Endodermal cell (in vitro differentiated cells): ENCODE measurements around the gene ZNF831. TPM values are rescaled to one million over a fixed set of nuclear protein-coding genes. Genes with fewer than 3 reads are reported as not detected.

Source experiments
- DNase-seq: peaks from one replicate; pipeline ENCODE4 v3.0.0-alpha.2; 2017
- H3K27ac ChIP-seq: 2 replicates; pipeline ENCODE4 v1.5.1; 2013; ENCODE audit warnings: mild to moderate bottlenecking, low read depth, low read length, moderate library complexity
- H3K27me3 ChIP-seq: 2 replicates; pipeline ENCODE4 v1.6.1; 2013; ENCODE audit warnings: mild to moderate bottlenecking, low read length, moderate library complexity; ENCODE audit not compliant: insufficient read depth, control insufficient read depth, poor library complexity, severe bottlenecking
- H3K36me3 ChIP-seq: 2 replicates; pipeline ENCODE4 v1.7.0; 2013; ENCODE audit warnings: mild to moderate bottlenecking, low read length, moderate library complexity; ENCODE audit not compliant: control insufficient read depth, insufficient read depth
- H3K4me1 ChIP-seq: one replicate; pipeline ENCODE4 v1.7.0; 2013; ENCODE audit warnings: low read length; ENCODE audit not compliant: control insufficient read depth, insufficient read depth
- H3K4me3 ChIP-seq: 2 replicates; pipeline ENCODE4 v1.5.1; 2013; ENCODE audit warnings: mild to moderate bottlenecking, low read length, moderate library complexity
- H3K9ac ChIP-seq: 2 replicates; pipeline ENCODE4 v1.6.1; 2013; ENCODE audit warnings: mild to moderate bottlenecking, low read length, moderate library complexity; ENCODE audit not compliant: poor library complexity, severe bottlenecking; ENCODE audit errors: extremely low read depth
- H3K9me3 ChIP-seq: 2 replicates; pipeline ENCODE4 v1.6.1; 2013; ENCODE audit warnings: mild to moderate bottlenecking, low read length, moderate library complexity; ENCODE audit not compliant: control insufficient read depth
- H3K27ac Mint-ChIP-seq: 2 replicates; pipeline ENCODE4 v1.8.0; 2020; ENCODE audit warnings: mixed read lengths
- H3K27me3 Mint-ChIP-seq: 2 replicates; pipeline ENCODE4 v1.8.0; 2021; ENCODE audit warnings: mild to moderate bottlenecking, mixed read lengths; ENCODE audit not compliant: insufficient read depth
- H3K36me3 Mint-ChIP-seq: 2 replicates; pipeline ENCODE4 v1.8.0; 2020; ENCODE audit warnings: low read depth, mixed read lengths
- H3K4me1 Mint-ChIP-seq: 2 replicates; pipeline ENCODE4 v1.8.0; 2020; ENCODE audit warnings: mixed read lengths
- H3K4me3 Mint-ChIP-seq: 2 replicates; pipeline ENCODE4 v1.8.0; 2020; ENCODE audit warnings: mild to moderate bottlenecking, moderate library complexity, mixed read lengths
- H3K9me3 Mint-ChIP-seq: 2 replicates; pipeline ENCODE4 v1.8.0; 2020; ENCODE audit warnings: mild to moderate bottlenecking, mixed read lengths
- CTCF ChIP-seq: fragments of 200-600 bp; sonication (generic); conservative IDR thresholded peaks from 2 replicates; pipeline ENCODE4 v1.5.0; 2021; ENCODE audit warnings: antibody characterized with exemption, mild to moderate bottlenecking
- WGBS, 2 experiments: methylation state at CpG; one replicate each; pipeline versions ENCODE4 v1.1.5 to v1.1.7; 2013; ENCODE audit warnings: missing lambda C conversion rate in 2 of 2, mixed read lengths in 1 of 2; ENCODE audit not compliant: insufficient coverage in 1 of 2, insufficient read length in 1 of 2; 5-methylcytosine and 5-hydroxymethylcytosine counted together
- total RNA-seq, 2 donors: library from RNA; stranded (reverse); fragmentation: NEBNext Ultra II Directional in 1 of 2; extraction: Animal tissue kit (Norgen Biotek cat#: 25700) in 1 of 2; gene quantifications; 2 replicates in 1 of 2; 3 replicates in 1 of 2; pipeline ENCODE4 v1.2.1, GENCODE V29; 2021

Gene ZNF831
- total RNA-seq, 2 donors from 2014 or later, result not detected

- Mint-ChIP-seq H3K4me1 (no peaks in the 10 kb centered on the region), H3K4me3 (no peak overlapping the region), H3K36me3 (no peaks in the 10 kb centered on the region), H3K27me3 (peaks cover 5% of the 10 kb centered on the region), H3K27ac (no peak overlapping the region), H3K9me3 (peaks cover 6% of the 10 kb centered on the region)
- DNase-seq, result no peak
- Histone ChIP-seq H3K4me3 (no peak overlapping the region), H3K9me3 (no peaks in the 10 kb centered on the region), H3K27me3 (no peaks in the 10 kb centered on the region), H3K9ac (no peak overlapping the region), H3K27ac (no peak overlapping the region), H3K4me1 (no peaks in the 10 kb centered on the region), H3K36me3 (no peaks in the 10 kb centered on the region)
- TF ChIP-seq CTCF, result no peak
- WGBS, 2 experiments, result 80 to 81% methylated on average over 3 to 5 of the region's 5 CpGs
These were observed 20.3 kb upstream of the ZNF831 start for GRCh38 chr20:59143326-59143725.

- Mint-ChIP-seq H3K36me3 (no peaks in the 10 kb centered on the region), H3K27me3 (peaks cover 5% of the 10 kb centered on the region), H3K27ac (no peak overlapping the region), H3K4me3 (no peak overlapping the region), H3K9me3 (peaks cover 4% of the 10 kb centered on the region), H3K4me1 (no peaks in the 10 kb centered on the region)
- Histone ChIP-seq H3K9ac (no peak overlapping the region), H3K27ac (no peak overlapping the region), H3K4me3 (no peak overlapping the region), H3K4me1 (no peaks in the 10 kb centered on the region), H3K36me3 (no peaks in the 10 kb centered on the region), H3K27me3 (no peaks in the 10 kb centered on the region), H3K9me3 (no peaks in the 10 kb centered on the region)
- DNase-seq, result no peak
- TF ChIP-seq CTCF, result no peak
- 89 to 90% methylated on average over 2 to 9 of the region's 9 CpGs for WGBS, 2 experiments
These were observed 19.3 kb upstream of the ZNF831 start for GRCh38 chr20:59144179-59144830.

GRCh38 chr20:59144831-59145196 lies 18.8 kb upstream of the ZNF831 start:
- H3K27ac Mint-ChIP-seq, result no peak overlapping the region
- Histone ChIP-seq H3K36me3 (no peaks in the 10 kb centered on the region), H3K4me3 (no peak overlapping the region), H3K27ac (no peak overlapping the region), H3K27me3 (no peaks in the 10 kb centered on the region), H3K9me3 (no peaks in the 10 kb centered on the region), H3K4me1 (no peaks in the 10 kb centered on the region), H3K9ac (no peak overlapping the region)
- H3K4me3 Mint-ChIP-seq, result no peak overlapping the region
- peaks cover 5% of the 10 kb centered on the region for H3K27me3 Mint-ChIP-seq
- H3K4me1 Mint-ChIP-seq, result no peaks in the 10 kb centered on the region
- no peak for DNase-seq
- H3K36me3 Mint-ChIP-seq, result no peaks in the 10 kb centered on the region
- TF ChIP-seq CTCF, result no peak
- WGBS, 2 experiments, result 92 to 95% methylated on average over 3 to 4 of the region's 4 CpGs
- peaks cover 4% of the 10 kb centered on the region for H3K9me3 Mint-ChIP-seq
